SK-N-MC (cell line): Measurements from ENCODE around the gene AMER3.

Source experiments
- EZH2 ChIP-seq: fragments of 200-600 bp; sonication (generic); IDR thresholded peaks from one replicate; pipeline ENCODE4 v1.6.1; 2017; ENCODE audit warnings: antibody characterized with exemption
- FOXP2 ChIP-seq: optimal IDR thresholded peaks from 2 replicates; pipeline ENCODE3; 2011; ENCODE audit warnings: mild to moderate bottlenecking, moderate library complexity; ENCODE audit not compliant: insufficient read depth; ENCODE audit errors: extremely low read length, control extremely low read depth
- POLR2AphosphoS5 ChIP-seq: IDR thresholded peaks from 2 replicates; pipeline ENCODE4 v1.6.1; 2012; ENCODE audit warnings: mild to moderate bottlenecking, low read depth, low read length, borderline replicate concordance

DNA sequence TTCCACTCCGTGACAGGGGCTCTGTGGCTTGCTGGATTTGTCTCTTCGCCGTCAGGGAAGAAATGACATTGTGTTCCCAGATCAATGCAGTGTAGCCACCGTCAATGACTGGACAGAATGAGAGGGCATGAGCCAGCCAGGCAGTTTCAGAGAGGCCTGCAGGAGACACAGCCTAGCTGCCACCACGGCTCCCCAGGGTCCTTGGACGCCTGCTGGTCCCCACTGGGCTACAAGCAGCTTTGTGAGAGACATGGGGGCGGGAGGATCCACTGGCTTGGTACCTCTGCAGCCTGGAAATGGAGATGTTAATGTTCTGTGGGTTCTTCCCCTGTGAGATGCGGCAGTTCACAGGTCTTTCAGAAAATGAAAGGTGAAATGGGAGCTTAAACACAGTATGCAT is 12.1 kb upstream of the AMER3 start:
- TF ChIP-seq POLR2AphosphoS5 (no peak), EZH2 (no peak), FOXP2 (no peak)
